HEK293 (cell line): ENCODE data around the gene RAB6A.

Source experiments
- HOXA7 ChIP-seq: sonication (generic); formaldehyde crosslinking; IDR thresholded peaks from 2 replicates; pipeline ENCODE4 v1.8.1; 2022; ENCODE audit warnings: missing genetic modification reagents, borderline replicate concordance
- HOXD13 ChIP-seq: sonication (generic); formaldehyde crosslinking; IDR thresholded peaks from 2 replicates; pipeline ENCODE4 v1.8.0; 2022; ENCODE audit warnings: missing genetic modification reagents, borderline replicate concordance
- IKZF3 ChIP-seq: fragments of 450-650 bp; IDR thresholded peaks from 2 replicates; pipeline ENCODE4 v1.5.0; 2018; ENCODE audit warnings: missing biosample characterization, mild to moderate bottlenecking, missing genetic modification characterization, moderate library complexity
- MYNN ChIP-seq: fragments of 450-650 bp; formaldehyde crosslinking; IDR thresholded peaks from 2 replicates; pipeline ENCODE4 v1.5.1; 2016; ENCODE audit warnings: missing biosample characterization, missing genetic modification characterization, borderline replicate concordance
- PRDM1 ChIP-seq: fragments of 450-650 bp; formaldehyde crosslinking; IDR thresholded peaks from 2 replicates; pipeline ENCODE4; 2016; ENCODE audit warnings: missing biosample characterization, missing genetic modification characterization
- SALL2 ChIP-seq: fragments of 450-650 bp; formaldehyde crosslinking; IDR thresholded peaks from 2 replicates; pipeline ENCODE4 v1.5.0; 2017; ENCODE audit warnings: missing biosample characterization, mild to moderate bottlenecking, missing genetic modification characterization, borderline replicate concordance
- TRIM28 ChIP-seq: IDR thresholded peaks from 2 replicates; pipeline ENCODE4 v1.6.1; 2011; ENCODE audit warnings: low read length, control low read depth, borderline replicate concordance
- ZEB2 ChIP-seq: fragments of 450-650 bp; formaldehyde crosslinking; IDR thresholded peaks from 2 replicates; pipeline ENCODE4 v1.5.1; 2016; ENCODE audit warnings: missing biosample characterization, missing genetic modification characterization
- ZNF132 ChIP-seq: fragments of 450-650 bp; formaldehyde crosslinking; IDR thresholded peaks from 2 replicates; pipeline ENCODE4 v1.5.1; 2017; ENCODE audit warnings: missing biosample characterization, missing genetic modification characterization, borderline replicate concordance
- ZNF155 ChIP-seq: fragments of 450-650 bp; formaldehyde crosslinking; IDR thresholded peaks from 2 replicates; pipeline ENCODE4 v1.5.1; 2016; ENCODE audit warnings: missing biosample characterization, missing genetic modification characterization
- ZNF169 ChIP-seq: fragments of 450-650 bp; formaldehyde crosslinking; IDR thresholded peaks from 2 replicates; pipeline ENCODE4 v1.5.1; 2016; ENCODE audit warnings: missing biosample characterization, missing genetic modification characterization
- ZNF214 ChIP-seq: fragments of 450-650 bp; formaldehyde crosslinking; IDR thresholded peaks from 2 replicates; pipeline ENCODE4 v1.5.1; 2017; ENCODE audit warnings: missing biosample characterization, mild to moderate bottlenecking, missing genetic modification characterization, borderline replicate concordance
- ZNF221 ChIP-seq: fragments of 450-650 bp; formaldehyde crosslinking; IDR thresholded peaks from 2 replicates; pipeline ENCODE4 v1.5.1; 2017; ENCODE audit warnings: missing biosample characterization, missing genetic modification characterization, borderline replicate concordance
- ZNF292 ChIP-seq: fragments of 450-650 bp; formaldehyde crosslinking; IDR thresholded peaks from 2 replicates; pipeline ENCODE4 v1.5.1; 2016; ENCODE audit warnings: low read depth, missing biosample characterization, missing genetic modification characterization, borderline replicate concordance
- ZNF391 ChIP-seq: fragments of 450-650 bp; formaldehyde crosslinking; IDR thresholded peaks from 2 replicates; pipeline ENCODE4 v1.5.1; 2016; ENCODE audit warnings: low read depth, missing biosample characterization, missing genetic modification characterization, borderline replicate concordance
- ZNF394 ChIP-seq: fragments of 450-650 bp; formaldehyde crosslinking; IDR thresholded peaks from 2 replicates; pipeline ENCODE4 v1.5.1; 2016; ENCODE audit warnings: missing biosample characterization, missing genetic modification characterization, mild to moderate bottlenecking, moderate library complexity, borderline replicate concordance
- ZNF488 ChIP-seq: fragments of 450-650 bp; formaldehyde crosslinking; IDR thresholded peaks from 2 replicates; pipeline ENCODE4 v1.5.1; 2016; ENCODE audit warnings: missing biosample characterization, missing genetic modification characterization
- ZNF548 ChIP-seq: fragments of 450-650 bp; formaldehyde crosslinking; IDR thresholded peaks from 2 replicates; pipeline ENCODE4 v1.5.1; 2016; ENCODE audit warnings: missing biosample characterization, missing genetic modification characterization
- ZNF558 ChIP-seq: fragments of 450-650 bp; formaldehyde crosslinking; IDR thresholded peaks from 2 replicates; pipeline ENCODE4 v1.5.1; 2016; ENCODE audit warnings: missing biosample characterization, missing genetic modification characterization
- ZNF623 ChIP-seq: fragments of 450-650 bp; formaldehyde crosslinking; IDR thresholded peaks from 2 replicates; pipeline ENCODE4 v1.5.1; 2016; ENCODE audit warnings: missing biosample characterization, missing genetic modification characterization
- ZNF677 ChIP-seq: fragments of 450-650 bp; IDR thresholded peaks from 2 replicates; pipeline ENCODE4 v1.5.0; 2018; ENCODE audit warnings: missing biosample characterization, mild to moderate bottlenecking, missing genetic modification characterization, moderate library complexity
- TF ChIP-seq, protein P1 (sequence below): fragments of 450-650 bp; formaldehyde crosslinking; IDR thresholded peaks from 2 replicates; pipeline ENCODE4 v1.5.1; 2016; ENCODE audit warnings: missing biosample characterization, missing genetic modification characterization
- TF ChIP-seq, protein P2 (sequence below): fragments of 450-650 bp; formaldehyde crosslinking; IDR thresholded peaks from 2 replicates; pipeline ENCODE4 v1.5.1; 2016; ENCODE audit warnings: missing biosample characterization, missing genetic modification characterization
- TF ChIP-seq, protein P3 (sequence below): fragments of 450-650 bp; IDR thresholded peaks from 2 replicates; pipeline ENCODE4 v1.5.1; 2018; ENCODE audit warnings: missing biosample characterization, missing genetic modification characterization
- TF ChIP-seq, protein P4 (sequence below): fragments of 450-650 bp; formaldehyde crosslinking; conservative IDR thresholded peaks from 2 replicates; pipeline ENCODE4 v1.5.1; 2016; ENCODE audit warnings: low read depth, missing biosample characterization, missing genetic modification characterization
- TF ChIP-seq, protein P5 (sequence below): fragments of 450-650 bp; formaldehyde crosslinking; IDR thresholded peaks from 2 replicates; pipeline ENCODE4 v1.5.1; 2016; ENCODE audit warnings: missing biosample characterization, missing genetic modification characterization

RAB6A gene

GRCh38 chr11:73787643-73788558 is 27.0 kb upstream of the RAB6A start, which contains the start of gene MRPL48 (continued):
- TF ChIP-seq, protein P1, sequence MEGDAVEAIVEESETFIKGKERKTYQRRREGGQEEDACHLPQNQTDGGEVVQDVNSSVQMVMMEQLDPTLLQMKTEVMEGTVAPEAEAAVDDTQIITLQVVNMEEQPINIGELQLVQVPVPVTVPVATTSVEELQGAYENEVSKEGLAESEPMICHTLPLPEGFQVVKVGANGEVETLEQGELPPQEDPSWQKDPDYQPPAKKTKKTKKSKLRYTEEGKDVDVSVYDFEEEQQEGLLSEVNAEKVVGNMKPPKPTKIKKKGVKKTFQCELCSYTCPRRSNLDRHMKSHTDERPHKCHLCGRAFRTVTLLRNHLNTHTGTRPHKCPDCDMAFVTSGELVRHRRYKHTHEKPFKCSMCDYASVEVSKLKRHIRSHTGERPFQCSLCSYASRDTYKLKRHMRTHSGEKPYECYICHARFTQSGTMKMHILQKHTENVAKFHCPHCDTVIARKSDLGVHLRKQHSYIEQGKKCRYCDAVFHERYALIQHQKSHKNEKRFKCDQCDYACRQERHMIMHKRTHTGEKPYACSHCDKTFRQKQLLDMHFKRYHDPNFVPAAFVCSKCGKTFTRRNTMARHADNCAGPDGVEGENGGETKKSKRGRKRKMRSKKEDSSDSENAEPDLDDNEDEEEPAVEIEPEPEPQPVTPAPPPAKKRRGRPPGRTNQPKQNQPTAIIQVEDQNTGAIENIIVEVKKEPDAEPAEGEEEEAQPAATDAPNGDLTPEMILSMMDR (tag by site-specific recombination), result no peak
- TF ChIP-seq ZNF391 (tag by site-specific recombination) (peak; percentile 95; the same call in 1 of the 2 replicates), PRDM1 (tag by site-specific recombination) (peak; percentile 89), SALL2 (tag by site-specific recombination) (no peak), HOXD13 (CRISPR knock-in tag) (no peak; the same call in 1 of the 2 replicates), ZNF548 (tag by site-specific recombination) (no peak; the same call in 1 of the 2 replicates), ZNF292 (tag by site-specific recombination) (no peak), MYNN (tag by site-specific recombination) (no peak), ZNF623 (no peak), ZNF132 (tag by site-specific recombination) (no peak), ZNF394 (tag by site-specific recombination) (peak; percentile 80), TRIM28 (peak; percentile 90), HOXA7 (no peak), ZNF221 (tag by site-specific recombination) (no peak), ZNF169 (tag by site-specific recombination) (no peak), ZEB2 (tag by site-specific recombination) (peak; percentile 76), ZNF488 (tag by site-specific recombination) (no peak), ZNF558 (tag by site-specific recombination) (no peak; the same call in 1 of the 2 replicates), ZNF155 (tag by site-specific recombination) (no peak), ZNF214 (no peak), ZNF677 (tag by site-specific recombination) (no peak), IKZF3 (tag by site-specific recombination) (peak; percentile 90)
- TF ChIP-seq, protein P2, sequence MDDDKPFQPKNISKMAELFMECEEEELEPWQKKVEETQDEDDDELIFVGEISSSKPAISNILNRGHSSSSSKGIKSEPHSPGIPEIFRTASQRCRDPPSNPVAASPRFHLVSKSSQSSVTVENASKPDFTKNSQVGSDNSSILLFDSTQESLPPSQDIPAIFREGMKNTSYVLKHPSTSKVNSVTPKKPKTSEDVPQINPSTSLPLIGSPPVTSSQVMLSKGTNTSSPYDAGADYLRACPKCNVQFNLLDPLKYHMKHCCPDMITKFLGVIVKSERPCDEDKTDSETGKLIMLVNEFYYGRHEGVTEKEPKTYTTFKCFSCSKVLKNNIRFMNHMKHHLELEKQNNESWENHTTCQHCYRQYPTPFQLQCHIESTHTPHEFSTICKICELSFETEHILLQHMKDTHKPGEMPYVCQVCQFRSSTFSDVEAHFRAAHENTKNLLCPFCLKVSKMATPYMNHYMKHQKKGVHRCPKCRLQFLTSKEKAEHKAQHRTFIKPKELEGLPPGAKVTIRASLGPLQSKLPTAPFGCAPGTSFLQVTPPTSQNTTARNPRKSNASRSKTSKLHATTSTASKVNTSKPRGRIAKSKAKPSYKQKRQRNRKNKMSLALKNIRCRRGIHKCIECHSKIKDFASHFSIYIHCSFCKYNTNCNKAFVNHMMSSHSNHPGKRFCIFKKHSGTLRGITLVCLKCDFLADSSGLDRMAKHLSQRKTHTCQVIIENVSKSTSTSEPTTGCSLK (tag by site-specific recombination), result no peak
- TF ChIP-seq, protein P3, sequence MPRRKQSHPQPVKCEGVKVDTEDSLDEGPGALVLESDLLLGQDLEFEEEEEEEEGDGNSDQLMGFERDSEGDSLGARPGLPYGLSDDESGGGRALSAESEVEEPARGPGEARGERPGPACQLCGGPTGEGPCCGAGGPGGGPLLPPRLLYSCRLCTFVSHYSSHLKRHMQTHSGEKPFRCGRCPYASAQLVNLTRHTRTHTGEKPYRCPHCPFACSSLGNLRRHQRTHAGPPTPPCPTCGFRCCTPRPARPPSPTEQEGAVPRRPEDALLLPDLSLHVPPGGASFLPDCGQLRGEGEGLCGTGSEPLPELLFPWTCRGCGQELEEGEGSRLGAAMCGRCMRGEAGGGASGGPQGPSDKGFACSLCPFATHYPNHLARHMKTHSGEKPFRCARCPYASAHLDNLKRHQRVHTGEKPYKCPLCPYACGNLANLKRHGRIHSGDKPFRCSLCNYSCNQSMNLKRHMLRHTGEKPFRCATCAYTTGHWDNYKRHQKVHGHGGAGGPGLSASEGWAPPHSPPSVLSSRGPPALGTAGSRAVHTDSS (tag by site-specific recombination), result 0 out of 2 replicates have a peak, but pooled peaks have one; percentile 29
- TF ChIP-seq, protein P4, sequence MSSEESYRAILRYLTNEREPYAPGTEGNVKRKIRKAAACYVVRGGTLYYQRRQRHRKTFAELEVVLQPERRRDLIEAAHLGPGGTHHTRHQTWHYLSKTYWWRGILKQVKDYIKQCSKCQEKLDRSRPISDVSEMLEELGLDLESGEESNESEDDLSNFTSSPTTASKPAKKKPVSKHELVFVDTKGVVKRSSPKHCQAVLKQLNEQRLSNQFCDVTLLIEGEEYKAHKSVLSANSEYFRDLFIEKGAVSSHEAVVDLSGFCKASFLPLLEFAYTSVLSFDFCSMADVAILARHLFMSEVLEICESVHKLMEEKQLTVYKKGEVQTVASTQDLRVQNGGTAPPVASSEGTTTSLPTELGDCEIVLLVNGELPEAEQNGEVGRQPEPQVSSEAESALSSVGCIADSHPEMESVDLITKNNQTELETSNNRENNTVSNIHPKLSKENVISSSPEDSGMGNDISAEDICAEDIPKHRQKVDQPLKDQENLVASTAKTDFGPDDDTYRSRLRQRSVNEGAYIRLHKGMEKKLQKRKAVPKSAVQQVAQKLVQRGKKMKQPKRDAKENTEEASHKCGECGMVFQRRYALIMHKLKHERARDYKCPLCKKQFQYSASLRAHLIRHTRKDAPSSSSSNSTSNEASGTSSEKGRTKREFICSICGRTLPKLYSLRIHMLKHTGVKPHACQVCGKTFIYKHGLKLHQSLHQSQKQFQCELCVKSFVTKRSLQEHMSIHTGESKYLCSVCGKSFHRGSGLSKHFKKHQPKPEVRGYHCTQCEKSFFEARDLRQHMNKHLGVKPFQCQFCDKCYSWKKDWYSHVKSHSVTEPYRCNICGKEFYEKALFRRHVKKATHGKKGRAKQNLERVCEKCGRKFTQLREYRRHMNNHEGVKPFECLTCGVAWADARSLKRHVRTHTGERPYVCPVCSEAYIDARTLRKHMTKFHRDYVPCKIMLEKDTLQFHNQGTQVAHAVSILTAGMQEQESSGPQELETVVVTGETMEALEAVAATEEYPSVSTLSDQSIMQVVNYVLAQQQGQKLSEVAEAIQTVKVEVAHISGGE (tag by site-specific recombination), result peak; percentile 100
- TF ChIP-seq, protein P5, sequence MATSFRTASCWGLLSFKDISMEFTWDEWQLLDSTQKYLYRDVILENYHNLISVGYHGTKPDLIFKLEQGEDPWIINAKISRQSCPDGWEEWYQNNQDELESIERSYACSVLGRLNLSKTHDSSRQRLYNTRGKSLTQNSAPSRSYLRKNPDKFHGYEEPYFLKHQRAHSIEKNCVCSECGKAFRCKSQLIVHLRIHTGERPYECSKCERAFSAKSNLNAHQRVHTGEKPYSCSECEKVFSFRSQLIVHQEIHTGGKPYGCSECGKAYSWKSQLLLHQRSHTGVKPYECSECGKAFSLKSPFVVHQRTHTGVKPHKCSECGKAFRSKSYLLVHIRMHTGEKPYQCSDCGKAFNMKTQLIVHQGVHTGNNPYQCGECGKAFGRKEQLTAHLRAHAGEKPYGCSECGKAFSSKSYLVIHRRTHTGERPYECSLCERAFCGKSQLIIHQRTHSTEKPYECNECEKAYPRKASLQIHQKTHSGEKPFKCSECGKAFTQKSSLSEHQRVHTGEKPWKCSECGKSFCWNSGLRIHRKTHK (tag by site-specific recombination), result no peak
